ENCODE data around the gene TRAF2.

GRCh38 chr9:136969774-136970173, 83.5 kb downstream of the TRAF2 start:
- TF ChIP-seq EZH2 (IDR thresholded peaks at IDR 0.05; ENCODE audit: borderline replicate concordance, low read depth, low read length, severe bottlenecking) (no peak), CTCF (IDR thresholded peaks at IDR 0.05; ENCODE audit: extremely low read depth in 1 of 2, insufficient read depth in 1 of 2, low read depth in 1 of 2, low read length in 2 of 2) (no peak), FOS (IDR thresholded peaks at IDR 0.05; ENCODE audit: borderline replicate concordance, insufficient read depth, low read length) (no peak), POLR2A (IDR thresholded peaks at IDR 0.05; ENCODE audit: low read depth, low read length) (no peak), JUN (IDR thresholded peaks at IDR 0.05; ENCODE audit: borderline replicate concordance, insufficient read depth, insufficient read length, low read depth) (no peak), POLR2AphosphoS5 (IDR thresholded peaks at IDR 0.05; ENCODE audit: insufficient read depth, low read depth, low read length) (no peak), MYC (IDR thresholded peaks at IDR 0.05; ENCODE audit: low read depth, low read length) (no peak), GATA2 (IDR thresholded peaks at IDR 0.05; ENCODE audit: insufficient read depth, insufficient read length, low read depth, low read length) (no peak)
- TF ChIP-seq, protein P1, sequence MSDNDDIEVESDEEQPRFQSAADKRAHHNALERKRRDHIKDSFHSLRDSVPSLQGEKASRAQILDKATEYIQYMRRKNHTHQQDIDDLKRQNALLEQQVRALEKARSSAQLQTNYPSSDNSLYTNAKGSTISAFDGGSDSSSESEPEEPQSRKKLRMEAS (IDR thresholded peaks at IDR 0.05; ENCODE audit: insufficient read depth, insufficient read length): no peak
